PFSK-1 (cell line): ENCODE measurements around the gene PRCD.

ENCODE experiments used
- FOXP2 ChIP-seq: optimal IDR thresholded peaks from 2 replicates; pipeline ENCODE3; 2011; ENCODE audit warnings: borderline replicate concordance, control low read depth, inconsistent platforms; ENCODE audit not compliant: insufficient read depth; ENCODE audit errors: extremely low read length, extremely low read depth
- POLR2AphosphoS5 ChIP-seq: IDR thresholded peaks from 2 replicates; pipeline ENCODE4 v1.6.1; 2012; ENCODE audit warnings: low read depth, mild to moderate bottlenecking, control low read depth, low read length, moderate library complexity
- REST ChIP-seq, 2 experiments: IDR thresholded peaks; 2 replicates each; pipeline versions ENCODE4 v1.6.1 to v1.8.0; 2011 to 2012; ENCODE audit warnings: low read depth in 2 of 2, low read length in 2 of 2, control low read depth in 1 of 2, inconsistent platforms in 1 of 2, mild to moderate bottlenecking in 1 of 2, moderate library complexity in 1 of 2; ENCODE audit not compliant: insufficient read depth in 1 of 2
- SIN3A ChIP-seq: IDR thresholded peaks from 2 replicates; pipeline ENCODE4 v1.6.1; 2012; ENCODE audit warnings: mild to moderate bottlenecking, low read length, moderate library complexity, borderline replicate concordance; ENCODE audit not compliant: insufficient read depth
- TAF1 ChIP-seq: IDR thresholded peaks from 2 replicates; pipeline ENCODE4 v1.6.1; 2012; ENCODE audit warnings: low read length, control low read depth, borderline replicate concordance; ENCODE audit not compliant: insufficient read depth

Gene PRCD

GRCh38 chr17:76556765-76557367 lies 17.0 kb downstream of the PRCD start:
- TF ChIP-seq SIN3A = no peak; the same call in 1 of the 2 replicates
- no peak for TF ChIP-seq FOXP2
- no peak for TF ChIP-seq REST (IDR thresholded peaks at IDR 0.05; ENCODE audit: insufficient read depth in 1 of 2, low read depth in 2 of 2, low read length in 2 of 2)
- no peak for TF ChIP-seq POLR2AphosphoS5
- TF ChIP-seq TAF1 = no peak

GRCh38 chr17:76557368-76558197 lies 17.7 kb downstream of the PRCD start:
- TF ChIP-seq SIN3A (peak; percentile 99; the same call in 1 of the 2 replicates), FOXP2 (no peak), TAF1 (peak; percentile 100), REST (IDR thresholded peaks at IDR 0.05; ENCODE audit: insufficient read depth in 1 of 2, low read depth in 2 of 2, low read length in 2 of 2) (peak; percentile 39 to 77; a peak in 2 of 4 replicates), POLR2AphosphoS5 (peak; percentile 99)

- TF ChIP-seq TAF1 = no peak
- 0 out of 2 replicates have a peak, but pooled peaks have one; percentile 24 for TF ChIP-seq POLR2AphosphoS5
- TF ChIP-seq SIN3A = peak; percentile 49; the same call in 1 of the 2 replicates
Measured at GRCh38 chr17:76558198-76559095, 18.6 kb downstream of the PRCD start.

- TF ChIP-seq TAF1 = no peak
- no peak for TF ChIP-seq REST (IDR thresholded peaks at IDR 0.05; ENCODE audit: insufficient read depth in 1 of 2, low read depth in 2 of 2, low read length in 2 of 2)
- no peak for TF ChIP-seq FOXP2
- no peak for TF ChIP-seq POLR2AphosphoS5
- no peak for TF ChIP-seq SIN3A
Measured at GRCh38 chr17:76560036-76560876, 20.4 kb downstream of the PRCD start.

GRCh38 chr17:76560877-76561221 lies 21.0 kb downstream of the PRCD start:
- no peak for TF ChIP-seq SIN3A
- TF ChIP-seq POLR2AphosphoS5 = peak; percentile 40; the same call in 1 of the 2 replicates
- TF ChIP-seq TAF1 = no peak
- no peak for TF ChIP-seq REST (IDR thresholded peaks at IDR 0.05; ENCODE audit: insufficient read depth in 1 of 2, low read depth in 2 of 2, low read length in 2 of 2)
